H9 (cell line): ENCODE measurements around the gene ILK. TPM values are rescaled to one million over a fixed set of nuclear protein-coding genes. Genes with fewer than 3 reads are reported as not detected.
A peak's percentile ranks its signal among the peaks of the same experiment; 100 is the strongest.

Experiments used
- DNase-seq: peaks from one replicate; pipeline ENCODE4 v3.0.0-alpha.2; 2017
- H2AFZ ChIP-seq: one replicate; pipeline ENCODE4 v1.6.1; 2013; ENCODE audit warnings: mild to moderate bottlenecking, low read length, control low read depth, moderate library complexity
- H2AK5ac ChIP-seq: 2 replicates; pipeline ENCODE4 v1.6.1; 2013; ENCODE audit warnings: low read length, control low read depth, mixed read lengths; ENCODE audit not compliant: insufficient read length
- H2BK120ac ChIP-seq: one replicate; pipeline ENCODE4 v1.6.1; 2013; ENCODE audit warnings: low read depth, mild to moderate bottlenecking, low read length, control low read depth, inconsistent platforms; ENCODE audit not compliant: poor library complexity, severe bottlenecking
- H2BK12ac ChIP-seq: 2 replicates; pipeline ENCODE4 v1.6.1; 2013; ENCODE audit warnings: low read length, control low read depth, mixed read lengths, low read depth; ENCODE audit not compliant: insufficient read length
- H2BK15ac ChIP-seq: 2 replicates; pipeline ENCODE4 v1.6.1; 2013; ENCODE audit warnings: low read depth, low read length, control low read depth
- H2BK20ac ChIP-seq: one replicate; pipeline ENCODE4 v1.6.1; 2013; ENCODE audit warnings: low read depth, mild to moderate bottlenecking, low read length, control low read depth, inconsistent platforms; ENCODE audit not compliant: poor library complexity, severe bottlenecking
- H2BK5ac ChIP-seq: 2 replicates; pipeline ENCODE4 v1.6.1; 2013; ENCODE audit warnings: low read length, control low read depth, mixed read lengths; ENCODE audit not compliant: insufficient read length
- H3K14ac ChIP-seq: 2 replicates; pipeline ENCODE4 v1.6.1; 2013; ENCODE audit warnings: low read length, control low read depth; ENCODE audit not compliant: insufficient read depth
- H3K18ac ChIP-seq: 2 replicates; pipeline ENCODE4 v1.6.1; 2013; ENCODE audit warnings: low read depth, mild to moderate bottlenecking, mixed read lengths, low read length, control low read depth; ENCODE audit not compliant: insufficient read length
- H3K23ac ChIP-seq: 2 replicates; pipeline ENCODE4 v1.6.1; 2013; ENCODE audit warnings: low read length, control low read depth, mixed read lengths, low read depth; ENCODE audit not compliant: insufficient read length
- H3K23me2 ChIP-seq: 2 replicates; pipeline ENCODE4 v1.6.1; 2013; ENCODE audit warnings: low read depth, mild to moderate bottlenecking, mixed read lengths, low read length, control low read depth; ENCODE audit not compliant: insufficient read length, poor library complexity, severe bottlenecking
- H3K27ac ChIP-seq: 2 replicates; pipeline ENCODE4 v1.5.1; 2013; ENCODE audit warnings: low read length, control low read depth, mixed read lengths, low read depth; ENCODE audit not compliant: insufficient read length
- H3K27me3 ChIP-seq: 2 replicates; pipeline ENCODE4 v1.6.1; 2013; ENCODE audit warnings: low read length, control low read depth, inconsistent platforms; ENCODE audit not compliant: insufficient read depth
- H3K4ac ChIP-seq: 2 replicates; pipeline ENCODE4 v1.6.1; 2013; ENCODE audit warnings: low read depth, mild to moderate bottlenecking, control low read depth, inconsistent platforms, low read length, moderate library complexity
- H3K4me1 ChIP-seq: 2 replicates; pipeline ENCODE4 v1.6.1; 2013; ENCODE audit warnings: low read length, control low read depth, inconsistent platforms; ENCODE audit not compliant: insufficient read depth
- H3K4me2 ChIP-seq: 2 replicates; pipeline ENCODE4 v1.6.1; 2013; ENCODE audit warnings: low read length, control low read depth, mixed read lengths; ENCODE audit not compliant: insufficient read length, insufficient read depth
- H3K56ac ChIP-seq: 2 replicates; pipeline ENCODE4 v1.6.1; 2013; ENCODE audit warnings: low read depth, mild to moderate bottlenecking, mixed read lengths, low read length, control low read depth; ENCODE audit not compliant: insufficient read length
- H3K79me1 ChIP-seq: 2 replicates; pipeline ENCODE4 v1.6.1; 2013; ENCODE audit warnings: low read depth, mild to moderate bottlenecking, moderate library complexity, low read length, control low read depth, inconsistent platforms; ENCODE audit not compliant: insufficient read depth, poor library complexity, severe bottlenecking
- H3K79me2 ChIP-seq: 2 replicates; pipeline ENCODE4 v1.6.1; 2013; ENCODE audit warnings: low read length, control low read depth, inconsistent platforms; ENCODE audit not compliant: insufficient read depth
- H3K9ac ChIP-seq: 2 replicates; pipeline ENCODE4 v1.6.1; 2013; ENCODE audit warnings: low read length, control low read depth, mixed read lengths; ENCODE audit not compliant: insufficient read length; ENCODE audit errors: extremely low read depth
- H3K9me3 ChIP-seq: one replicate; pipeline ENCODE4 v1.6.1; 2013; ENCODE audit warnings: low read depth, low read length, inconsistent platforms; ENCODE audit not compliant: control insufficient read depth
- H3T11ph ChIP-seq: one replicate; pipeline ENCODE4 v1.6.1; 2013; ENCODE audit warnings: mild to moderate bottlenecking, low read length, control low read depth, inconsistent platforms
- H4K20me1 ChIP-seq: one replicate; pipeline ENCODE4 v1.6.1; 2013; ENCODE audit not compliant: control insufficient read depth, insufficient read length, insufficient read depth
- H4K5ac ChIP-seq: 2 replicates; pipeline ENCODE4 v1.6.1; 2013; ENCODE audit warnings: low read depth, mild to moderate bottlenecking, mixed read lengths, low read length, control low read depth; ENCODE audit not compliant: insufficient read length
- H4K8ac ChIP-seq: replicated peaks from 2 replicates; pipeline ENCODE4 v1.6.1; 2013; ENCODE audit warnings: low read length, control low read depth, mixed read lengths, low read depth; ENCODE audit not compliant: insufficient read length
- H4K91ac ChIP-seq: 2 replicates; pipeline ENCODE4 v1.6.1; 2013; ENCODE audit warnings: low read depth, mild to moderate bottlenecking, moderate library complexity, mixed read lengths, low read length, control low read depth; ENCODE audit not compliant: insufficient read length
- H3K27ac Mint-ChIP-seq, 3 experiments: 2 replicates in 2 of 3; 3 replicates in 1 of 3; pipeline ENCODE4 v1.8.0; 2020 to 2021; ENCODE audit warnings: mixed read lengths in 3 of 3, mild to moderate bottlenecking in 1 of 3, moderate library complexity in 1 of 3
- H3K27me3 Mint-ChIP-seq: 2 replicates; pipeline ENCODE4 v1.8.0; 2021; ENCODE audit warnings: low read depth, mild to moderate bottlenecking, moderate library complexity, mixed read lengths
- H3K36me3 Mint-ChIP-seq, 3 experiments: 2 replicates in 2 of 3; 3 replicates in 1 of 3; pipeline ENCODE4 v1.8.0; 2020 to 2021; ENCODE audit warnings: low read depth in 3 of 3, mixed read lengths in 3 of 3; ENCODE audit not compliant: insufficient read depth in 1 of 3
- H3K4me1 Mint-ChIP-seq, 2 experiments: 2 replicates each; pipeline ENCODE4 v1.8.0; 2020; ENCODE audit warnings: mixed read lengths in 2 of 2
- H3K4me3 Mint-ChIP-seq, 2 experiments: 2 replicates in 1 of 2; 3 replicates in 1 of 2; pipeline ENCODE4 v1.8.0; 2020 to 2021; ENCODE audit warnings: mild to moderate bottlenecking in 2 of 2, mixed read lengths in 2 of 2, moderate library complexity in 1 of 2
- H3K9me3 Mint-ChIP-seq, 2 experiments: 2 replicates in 1 of 2; 3 replicates in 1 of 2; pipeline ENCODE4 v1.8.0; 2020; ENCODE audit warnings: mild to moderate bottlenecking in 2 of 2, mixed read lengths in 2 of 2, moderate library complexity in 1 of 2
- WGBS: extraction: QIAGEN DNeasy Blood & Tissue Kit; methylation state at CpG from one replicate; pipeline ENCODE4 v1.1.7; 2013; ENCODE audit warnings: missing lambda C conversion rate, low lambda C conversion rate, mixed read lengths; ENCODE audit not compliant: insufficient read length; ENCODE audit errors: extremely low coverage; 5-methylcytosine and 5-hydroxymethylcytosine counted together
- total RNA-seq: library from RNA; stranded (reverse); gene quantifications from 2 replicates; pipeline ENCODE4 v1.2.1, GENCODE V29; 2021
- TF ChIP-seq, protein P1 (sequence below): fragments of 200-600 bp; sonication (generic); conservative IDR thresholded peaks from 3 replicates; pipeline ENCODE4 v1.8.0; 2021; ENCODE audit warnings: antibody characterized with exemption, mild to moderate bottlenecking

ILK gene
- total RNA-seq, 1 experiment from 2014 or later: 100 TPM

- Histone ChIP-seq H3K23ac (no peak overlapping the region), H4K5ac (no peak overlapping the region), H2BK12ac (no peak overlapping the region), H3K79me2 (no peaks in the 10 kb centered on the region), H2BK120ac (no peak overlapping the region), H3K18ac (no peak overlapping the region), H3K56ac (no peak overlapping the region), H2AK5ac (no peak overlapping the region), H3K14ac (no peak overlapping the region), H3K23me2 (peaks cover 5% of the 10 kb centered on the region), H3K4me2 (no peak overlapping the region), H2BK15ac (no peak overlapping the region), H3T11ph (no peak overlapping the region), H2BK20ac (no peak overlapping the region), H3K9me3 (no peaks in the 10 kb centered on the region), H3K4ac (no peak overlapping the region), H3K79me1 (no peaks in the 10 kb centered on the region), H4K8ac (no peak overlapping the region), H3K9ac (no peak overlapping the region), H3K27me3 (peaks cover 9% of the 10 kb centered on the region; the same call in 1 of the 2 replicates), H2BK5ac (no peak overlapping the region), H2AFZ (no peak overlapping the region), H4K20me1 (no peaks in the 10 kb centered on the region), H3K4me1 (no peaks in the 10 kb centered on the region), H4K91ac (no peak overlapping the region), H3K27ac (no peak overlapping the region)
- WGBS: no CpG with 5 or more reads among the region's 10 CpGs
- TF ChIP-seq, protein P1, sequence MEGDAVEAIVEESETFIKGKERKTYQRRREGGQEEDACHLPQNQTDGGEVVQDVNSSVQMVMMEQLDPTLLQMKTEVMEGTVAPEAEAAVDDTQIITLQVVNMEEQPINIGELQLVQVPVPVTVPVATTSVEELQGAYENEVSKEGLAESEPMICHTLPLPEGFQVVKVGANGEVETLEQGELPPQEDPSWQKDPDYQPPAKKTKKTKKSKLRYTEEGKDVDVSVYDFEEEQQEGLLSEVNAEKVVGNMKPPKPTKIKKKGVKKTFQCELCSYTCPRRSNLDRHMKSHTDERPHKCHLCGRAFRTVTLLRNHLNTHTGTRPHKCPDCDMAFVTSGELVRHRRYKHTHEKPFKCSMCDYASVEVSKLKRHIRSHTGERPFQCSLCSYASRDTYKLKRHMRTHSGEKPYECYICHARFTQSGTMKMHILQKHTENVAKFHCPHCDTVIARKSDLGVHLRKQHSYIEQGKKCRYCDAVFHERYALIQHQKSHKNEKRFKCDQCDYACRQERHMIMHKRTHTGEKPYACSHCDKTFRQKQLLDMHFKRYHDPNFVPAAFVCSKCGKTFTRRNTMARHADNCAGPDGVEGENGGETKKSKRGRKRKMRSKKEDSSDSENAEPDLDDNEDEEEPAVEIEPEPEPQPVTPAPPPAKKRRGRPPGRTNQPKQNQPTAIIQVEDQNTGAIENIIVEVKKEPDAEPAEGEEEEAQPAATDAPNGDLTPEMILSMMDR: no peak
- Mint-ChIP-seq H3K27ac (no peak overlapping the region), H3K4me3 (no peak overlapping the region), H3K27me3 (peaks cover 28% of the 10 kb centered on the region), H3K9me3 (no peaks in the 10 kb centered on the region), H3K36me3 (peaks cover 0 to 13% (median 8%) of the 10 kb centered on the region in 3 experiments; a peak in 5 of 7 replicates), H3K4me1 (peaks cover 3% of the 10 kb centered on the region in 2 experiments; a peak in 2 of 4 replicates)
- peak; percentile 31 for DNase-seq
Measured at GRCh38 chr11:6635082-6635932, 31.7 kb downstream of the ILK start.
